ENCODE data around the gene C1QTNF12. TPM values are rescaled to one million over a fixed set of nuclear protein-coding genes. Genes with fewer than 3 reads are reported as not detected.

Gene C1QTNF12
- total RNA-seq, 1 donor = 0.36 TPM

GRCh38 chr1:1285102-1285571 lies 38.6 kb upstream of the C1QTNF12 start:
- no peak for TF ChIP-seq CTCF (IDR thresholded peaks at IDR 0.05; ENCODE audit: extremely low read depth, low read depth, low read length)
- Histone ChIP-seq H3K4me1 (ENCODE audit: insufficient read depth, low read length) (no peaks in the 10 kb centered on the region), H3K4me2 (ENCODE audit: insufficient read depth, low read length) (no peak overlapping the region), H4K20me1 (ENCODE audit: insufficient read depth, low read length) (no peaks in the 10 kb centered on the region), H3K27me3 (ENCODE audit: insufficient read depth, low read length) (no peaks in the 10 kb centered on the region), H3K79me2 (ENCODE audit: insufficient read depth, low read length) (no peaks in the 10 kb centered on the region), H3K4me3 (ENCODE audit: insufficient read depth, low read length) (no peak overlapping the region), H3K9me3 (ENCODE audit: low read depth, low read length) (no peaks in the 10 kb centered on the region), H2AFZ (ENCODE audit: low read length) (no peak overlapping the region), H3K36me3 (ENCODE audit: insufficient read depth, low read length) (no peaks in the 10 kb centered on the region), H3K27ac (ENCODE audit: low read depth, low read length) (no peak overlapping the region)
- no peak for DNase-seq (ENCODE audit: insufficient read length, low spot score, missing footprints)

DNA sequence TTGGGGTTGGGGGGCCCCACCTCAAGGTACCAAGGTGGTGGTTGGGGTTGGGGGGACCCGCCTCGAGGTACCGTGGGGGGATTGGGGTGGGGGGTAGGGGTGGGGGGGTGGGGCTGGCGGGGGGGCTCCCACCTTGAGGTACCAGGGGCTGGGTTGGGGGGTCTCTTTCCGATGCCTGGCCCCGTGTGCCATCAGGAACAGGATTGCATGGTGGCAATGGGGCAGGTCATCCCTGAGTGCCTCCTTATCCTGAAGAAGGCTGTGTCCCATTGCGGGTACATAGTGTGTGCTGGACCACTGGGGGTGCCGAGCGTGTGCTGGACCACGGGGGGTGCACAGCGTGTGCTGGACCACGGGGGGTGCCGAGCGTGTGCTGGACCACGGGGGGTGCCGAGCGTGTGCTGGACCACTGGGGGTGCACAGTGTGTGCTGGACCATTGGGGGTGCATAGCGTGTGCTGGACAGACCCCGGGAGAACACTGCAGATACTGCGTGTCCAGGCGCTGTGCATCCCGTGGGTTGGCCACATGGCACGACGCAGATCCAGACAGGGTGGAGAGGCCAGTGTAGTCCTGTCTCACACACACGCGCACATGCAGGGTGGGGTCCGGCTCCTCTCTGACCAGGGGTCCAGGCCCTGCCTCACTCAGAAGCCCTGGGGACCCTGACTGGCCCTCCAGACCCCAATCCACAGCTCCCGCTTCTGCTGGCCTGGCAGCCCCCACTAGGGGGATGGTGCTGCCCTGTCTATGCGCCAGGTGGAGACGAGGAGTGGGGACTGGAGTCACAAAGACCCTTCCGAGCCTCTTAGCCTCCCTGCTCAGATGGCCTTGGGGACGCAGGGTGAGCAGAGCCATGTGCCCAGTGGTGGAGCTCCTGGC lies 37.9 kb upstream of the C1QTNF12 start:
- no peak overlapping the region for H3K27ac ChIP-seq (ENCODE audit: low read depth, low read length)
- no peaks in the 10 kb centered on the region for H3K79me2 ChIP-seq (ENCODE audit: insufficient read depth, low read length)
- no peak overlapping the region for H2AFZ ChIP-seq (ENCODE audit: low read length)
- no peaks in the 10 kb centered on the region for H3K27me3 ChIP-seq (ENCODE audit: insufficient read depth, low read length)
- DNase-seq (ENCODE audit: insufficient read length, low spot score, missing footprints) = no peak
- no peak for TF ChIP-seq CTCF (IDR thresholded peaks at IDR 0.05; ENCODE audit: extremely low read depth, low read depth, low read length)
- no peaks in the 10 kb centered on the region for H4K20me1 ChIP-seq (ENCODE audit: insufficient read depth, low read length)
- H3K4me3 ChIP-seq (ENCODE audit: insufficient read depth, low read length) = no peak overlapping the region
- H3K9me3 ChIP-seq (ENCODE audit: low read depth, low read length) = no peaks in the 10 kb centered on the region
- H3K36me3 ChIP-seq (ENCODE audit: insufficient read depth, low read length) = no peaks in the 10 kb centered on the region
- no peak overlapping the region for H3K4me2 ChIP-seq (ENCODE audit: insufficient read depth, low read length)
- no peaks in the 10 kb centered on the region for H3K4me1 ChIP-seq (ENCODE audit: insufficient read depth, low read length)

DNA sequence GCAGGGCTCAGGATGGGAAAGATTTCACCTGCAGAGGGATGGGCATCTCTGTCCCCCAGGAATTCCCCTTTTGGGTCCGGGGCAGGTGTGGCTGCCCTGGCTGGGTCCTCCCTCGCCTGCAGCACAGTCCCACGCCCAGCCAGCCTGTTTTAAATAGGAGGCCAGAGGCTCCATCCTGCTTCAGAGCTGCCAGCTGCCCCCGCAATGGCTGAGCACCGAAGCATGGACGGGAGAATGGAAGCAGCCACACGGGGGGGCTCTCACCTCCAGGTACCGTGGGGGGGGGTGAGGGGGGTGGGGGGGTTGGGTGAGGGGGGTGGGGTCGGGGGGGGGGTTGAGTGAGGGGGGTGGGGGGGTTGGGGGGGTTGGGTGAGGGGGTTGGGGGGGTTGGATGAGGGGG lies 37.3 kb upstream of the C1QTNF12 start:
- Histone ChIP-seq H3K4me1 (ENCODE audit: insufficient read depth, low read length) (no peaks in the 10 kb centered on the region), H3K4me2 (ENCODE audit: insufficient read depth, low read length) (no peak overlapping the region), H3K36me3 (ENCODE audit: insufficient read depth, low read length) (no peaks in the 10 kb centered on the region), H3K27ac (ENCODE audit: low read depth, low read length) (no peak overlapping the region), H4K20me1 (ENCODE audit: insufficient read depth, low read length) (no peaks in the 10 kb centered on the region), H3K79me2 (ENCODE audit: insufficient read depth, low read length) (no peaks in the 10 kb centered on the region), H3K27me3 (ENCODE audit: insufficient read depth, low read length) (no peaks in the 10 kb centered on the region), H3K9me3 (ENCODE audit: low read depth, low read length) (no peaks in the 10 kb centered on the region), H3K4me3 (ENCODE audit: insufficient read depth, low read length) (no peak overlapping the region), H2AFZ (ENCODE audit: low read length) (no peak overlapping the region)
- TF ChIP-seq CTCF (IDR thresholded peaks at IDR 0.05; ENCODE audit: extremely low read depth, low read depth, low read length) = no peak
- DNase-seq (ENCODE audit: insufficient read length, low spot score, missing footprints) = peak; percentile 94

- no peaks in the 10 kb centered on the region for H3K9me3 ChIP-seq (ENCODE audit: low read depth, low read length)
- no peak overlapping the region for H2AFZ ChIP-seq (ENCODE audit: low read length)
- H3K4me3 ChIP-seq (ENCODE audit: insufficient read depth, low read length) = no peak overlapping the region
- H3K27ac ChIP-seq (ENCODE audit: low read depth, low read length) = no peak overlapping the region
- H3K4me2 ChIP-seq (ENCODE audit: insufficient read depth, low read length) = no peak overlapping the region
- DNase-seq (ENCODE audit: insufficient read length, low spot score, missing footprints) = peak; percentile 96
- H4K20me1 ChIP-seq (ENCODE audit: insufficient read depth, low read length) = no peaks in the 10 kb centered on the region
- no peaks in the 10 kb centered on the region for H3K27me3 ChIP-seq (ENCODE audit: insufficient read depth, low read length)
- no peaks in the 10 kb centered on the region for H3K36me3 ChIP-seq (ENCODE audit: insufficient read depth, low read length)
- H3K4me1 ChIP-seq (ENCODE audit: insufficient read depth, low read length) = no peaks in the 10 kb centered on the region
- no peaks in the 10 kb centered on the region for H3K79me2 ChIP-seq (ENCODE audit: insufficient read depth, low read length)
- TF ChIP-seq CTCF (IDR thresholded peaks at IDR 0.05; ENCODE audit: extremely low read depth, low read depth, low read length) = no peak
Observed at GRCh38 chr1:1282998-1283397, 36.5 kb upstream of the C1QTNF12 start.

Data from osteoblast (primary cell).